Inferior parietal cortex (tissue), 1 donor: ENCODE results near the gene FGD6.
"Not testable (repeated sequence)": the region's sequence is repeated elsewhere in the genome, so short reads cannot be mapped to it uniquely, and the experiment has no call there.

Experiments
- DNase-seq: peaks from one replicate; pipeline ENCODE4 v3.0.0-alpha.2; 2016; ENCODE audit errors: extremely low spot score

The FGD6 gene

DNA sequence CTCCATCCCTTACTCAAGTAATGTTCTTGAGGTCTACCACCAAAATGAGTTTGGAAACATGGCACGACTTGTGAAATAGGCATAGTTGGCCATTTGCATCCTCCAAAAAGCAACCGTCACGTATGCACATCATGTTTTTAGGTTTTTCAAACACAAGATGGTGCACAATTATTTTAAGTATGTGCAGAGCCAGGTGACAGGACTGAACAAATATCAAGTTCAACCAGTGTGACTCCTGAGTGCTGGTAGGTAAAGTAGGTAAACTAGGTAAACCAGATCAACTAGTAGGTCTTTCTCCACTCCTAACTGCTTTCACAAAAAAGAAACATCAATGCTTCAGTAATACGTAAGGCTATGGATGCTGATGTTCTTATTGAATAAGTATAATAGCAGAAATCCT is 39.1 kb downstream of the FGD6 start:
- DNase-seq = no peak

DNA sequence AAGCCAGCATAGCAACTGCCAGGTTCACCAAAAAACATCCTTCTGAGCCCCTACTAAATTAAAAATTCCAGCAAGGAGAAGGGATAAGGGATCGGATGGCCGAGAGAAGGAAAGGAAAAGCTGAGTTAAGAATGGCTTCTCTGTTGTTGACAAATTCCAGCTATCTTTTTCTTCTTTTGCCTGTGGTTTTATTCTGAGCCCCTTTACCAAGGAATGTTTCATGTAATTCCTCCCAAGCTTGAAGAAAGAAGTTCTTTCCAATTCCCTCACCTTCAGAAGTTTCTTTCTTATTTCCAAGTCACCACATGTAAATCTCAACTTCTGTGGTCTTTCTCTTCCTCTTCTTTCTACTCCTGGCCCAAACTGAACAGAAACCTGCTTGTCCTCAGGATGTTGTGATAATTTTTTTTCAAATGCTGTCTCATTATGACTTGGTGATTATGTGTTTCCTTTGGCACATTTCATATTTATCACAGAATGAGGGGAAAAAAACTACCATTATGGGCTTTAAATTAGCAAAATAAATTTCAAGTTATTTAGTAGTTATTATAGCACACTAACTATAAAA is 40.0 kb downstream of the FGD6 start:
- no peak for DNase-seq

DNA sequence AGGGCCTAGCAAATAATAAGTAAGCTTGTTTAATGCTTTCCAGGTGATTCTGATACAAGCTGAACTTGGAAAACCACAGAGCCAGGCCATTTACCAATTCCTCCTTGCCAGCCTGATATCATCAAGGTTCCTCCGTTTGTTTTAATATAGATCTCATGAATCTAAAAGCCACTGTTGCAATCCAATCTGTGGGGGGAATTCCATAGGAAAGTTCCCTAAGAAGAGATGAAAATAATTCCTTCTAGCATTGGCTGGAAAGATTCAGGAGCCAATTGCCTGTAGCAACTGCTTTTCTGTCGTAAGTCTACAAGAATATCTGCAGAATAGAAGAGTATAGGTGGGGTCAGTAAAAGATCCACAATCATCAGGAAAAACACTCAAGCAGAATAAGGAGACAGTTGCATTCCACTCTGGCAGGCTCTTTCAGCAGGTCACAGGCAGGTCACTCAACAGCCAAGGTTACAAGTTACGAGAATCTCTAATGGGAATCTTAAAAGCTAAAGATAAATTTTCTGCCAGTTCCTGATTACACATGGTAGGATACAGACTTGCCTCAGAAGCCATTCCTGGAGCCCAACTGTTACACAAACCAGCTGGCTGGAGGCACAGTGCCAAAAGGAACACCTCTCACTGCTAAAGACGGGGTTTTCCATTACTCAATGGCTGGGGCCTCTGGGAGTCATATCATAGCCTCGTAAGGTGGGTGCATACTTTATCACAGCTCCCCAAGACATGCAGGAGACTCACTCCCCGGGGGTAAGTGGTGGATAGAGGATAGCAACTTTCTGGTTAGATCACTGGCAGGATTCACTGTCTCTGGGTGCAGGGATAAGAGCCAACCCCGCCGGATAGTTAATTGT is 43.6 kb downstream of the FGD6 start:
- DNase-seq = peak; percentile 57

DNA sequence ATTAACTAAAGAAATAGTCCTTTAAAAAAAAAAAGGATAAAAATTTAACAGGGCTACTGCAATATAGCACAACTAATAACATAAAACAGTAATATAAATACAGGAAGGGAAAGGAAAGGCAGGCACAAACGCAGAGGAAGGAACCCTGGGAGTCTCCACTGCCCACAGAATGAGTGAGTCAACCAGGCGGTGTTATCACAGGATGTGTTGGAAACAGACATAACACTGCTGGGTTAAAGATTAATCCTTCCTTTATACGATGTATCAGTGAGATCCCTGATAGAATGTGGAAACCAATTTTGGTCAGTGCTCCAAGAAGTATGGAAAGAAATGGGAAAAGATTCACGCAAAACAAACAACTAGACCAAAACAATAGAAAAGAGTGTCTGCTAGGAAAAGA is 47.9 kb downstream of the FGD6 start:
- DNase-seq = no peak

DNA sequence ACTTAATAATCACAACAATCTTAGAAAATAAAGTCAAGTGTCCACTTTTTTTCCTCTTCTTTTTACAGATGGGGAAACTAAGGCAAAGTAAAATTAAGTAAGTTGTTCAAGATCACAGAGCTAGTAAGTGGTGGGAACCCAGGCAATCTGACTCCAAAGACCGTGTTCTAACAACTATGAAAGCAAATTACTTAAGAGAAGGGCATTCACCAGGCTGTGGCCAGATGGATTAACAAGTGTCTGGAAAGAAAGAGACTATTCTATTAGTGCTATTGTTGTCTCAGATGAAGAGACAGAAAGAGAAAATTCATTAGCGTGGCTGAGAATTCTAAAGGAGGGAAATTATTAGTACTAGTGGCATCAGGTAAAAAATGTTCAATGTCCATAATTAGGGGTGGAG is 48.5 kb downstream of the FGD6 start:
- DNase-seq = no peak

DNA sequence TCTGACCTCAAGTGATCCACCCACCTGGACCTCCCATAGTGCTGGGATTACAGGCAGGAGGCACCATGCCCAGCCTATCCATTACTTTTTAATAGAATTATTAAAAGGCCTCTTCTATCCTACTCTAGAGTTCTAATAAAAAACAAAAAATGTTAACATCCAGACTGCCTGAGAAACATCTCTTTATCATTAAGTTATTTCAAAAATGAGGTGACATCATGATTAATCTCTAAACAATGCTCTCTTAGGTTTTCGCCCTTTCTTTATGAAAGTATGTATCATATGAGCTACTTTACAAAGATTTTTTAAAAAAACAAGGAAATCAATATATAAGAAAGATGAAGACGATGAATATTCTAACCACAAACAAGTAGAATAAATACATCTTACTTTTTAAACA is 52.6 kb downstream of the FGD6 start:
- no peak for DNase-seq

DNA sequence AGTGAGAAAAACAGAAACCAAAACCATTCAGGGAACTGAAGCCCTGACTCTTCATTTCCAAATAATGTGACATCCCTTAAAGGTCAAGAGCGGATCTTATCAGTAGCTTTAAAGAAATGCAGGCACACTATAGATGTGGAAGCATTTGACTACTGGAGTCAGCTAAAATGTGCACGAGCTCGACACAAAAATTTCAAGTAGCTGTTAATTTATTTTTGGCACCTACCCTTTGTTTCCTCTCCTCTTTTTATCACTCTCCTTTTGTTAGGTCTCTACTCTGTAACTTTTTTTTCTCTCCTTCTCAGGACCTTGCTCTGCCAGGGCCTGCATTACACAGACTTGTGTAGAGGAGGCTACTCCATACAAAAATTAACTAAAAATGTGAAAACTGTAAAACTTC is 58.3 kb downstream of the FGD6 start:
- no peak for DNase-seq

DNA sequence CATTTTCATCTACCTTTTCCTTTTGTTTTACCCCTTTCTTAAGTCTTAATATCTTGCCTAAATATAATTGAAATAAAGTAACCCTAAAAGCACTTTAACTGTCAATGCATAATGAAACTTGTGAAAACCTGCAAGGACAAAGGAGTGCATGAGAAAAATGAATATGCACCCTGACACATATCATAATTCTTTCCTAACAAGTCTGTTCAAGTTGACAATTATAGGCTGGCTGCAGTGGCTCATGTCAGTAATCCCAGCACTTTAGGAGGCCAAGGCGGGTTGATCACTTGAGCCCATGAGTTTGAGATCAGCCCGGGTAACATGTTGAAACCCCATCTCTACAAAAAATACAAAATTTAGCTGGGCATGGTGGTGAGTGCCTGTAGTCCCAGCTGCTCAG is 65.4 kb downstream of the FGD6 start:
- DNase-seq = no peak

DNA sequence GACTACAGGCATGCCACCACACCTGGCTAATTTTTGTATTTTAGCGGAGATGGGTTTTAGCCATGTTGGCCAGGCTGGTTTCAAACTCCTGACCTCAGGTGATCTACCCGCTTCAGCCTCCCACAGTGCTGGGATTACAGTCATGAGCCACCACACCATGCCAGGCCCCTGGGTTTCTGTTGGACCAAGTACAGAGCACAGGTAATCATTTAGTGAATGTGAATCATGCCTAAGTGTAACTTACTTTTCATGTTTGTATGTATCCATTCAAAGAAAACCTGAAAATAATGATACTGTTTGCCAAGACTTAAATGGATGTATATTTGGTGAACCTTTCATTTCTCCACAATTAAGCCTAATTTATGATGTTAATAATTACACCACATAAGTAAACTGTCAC is 65.9 kb downstream of the FGD6 start:
- no peak for DNase-seq

DNA sequence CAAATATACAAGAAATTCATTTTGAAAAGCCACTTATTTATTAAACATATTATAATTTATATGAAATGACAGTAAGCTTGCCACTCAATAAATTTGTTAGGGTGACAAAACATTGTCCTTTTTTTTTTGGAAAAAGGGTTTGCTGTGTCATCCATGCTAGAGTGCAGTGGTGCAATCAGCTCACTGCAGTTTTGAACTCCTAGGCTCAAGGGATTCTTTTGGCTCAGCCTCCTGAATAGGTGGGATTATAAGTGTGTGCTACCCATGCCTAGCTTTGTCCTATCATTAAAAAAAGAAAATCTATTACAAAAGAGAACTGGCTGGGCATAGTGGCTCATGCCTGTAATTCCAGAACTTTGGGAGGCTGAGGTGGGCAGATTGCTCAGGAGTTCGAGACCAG is 66.8 kb downstream of the FGD6 start:
- no peak for DNase-seq

DNA sequence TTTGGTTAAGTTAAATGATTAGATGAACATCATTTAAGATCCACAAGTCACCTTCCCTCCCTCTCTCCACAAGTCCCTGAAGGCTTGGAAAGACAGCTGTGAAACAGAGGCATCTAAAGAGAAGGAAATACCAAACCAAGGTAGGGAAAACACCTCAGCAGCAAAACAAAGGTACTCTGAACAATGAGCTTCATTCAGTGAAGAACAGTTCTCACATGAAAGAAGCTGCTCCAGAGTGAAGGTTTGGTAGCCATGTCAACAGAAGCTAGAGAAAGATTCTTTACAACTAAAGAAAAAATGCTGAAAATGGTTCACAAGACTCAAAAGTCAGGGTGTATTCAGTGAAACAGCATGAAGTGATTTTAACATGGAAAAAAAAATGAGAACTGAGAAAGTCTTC is 69.4 kb downstream of the FGD6 start:
- no peak for DNase-seq

DNA sequence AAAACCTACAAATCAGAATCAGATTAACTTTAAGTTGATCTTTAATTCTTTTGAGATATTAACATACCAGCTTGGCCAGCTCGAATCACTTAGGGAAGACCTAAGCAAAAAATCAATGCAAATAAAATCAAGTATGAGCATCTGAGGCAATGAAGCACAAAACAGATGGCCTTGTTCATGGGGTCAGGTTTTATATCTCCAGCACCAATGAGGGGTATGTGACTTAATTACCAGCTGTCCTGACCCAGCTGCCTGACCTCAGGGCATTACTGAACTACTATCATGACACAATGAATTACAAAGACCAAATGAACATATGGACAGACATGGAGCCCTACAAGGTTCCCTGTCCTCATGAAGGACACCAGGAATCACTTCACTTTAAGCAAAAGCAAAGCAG is 70.5 kb downstream of the FGD6 start:
- no peak for DNase-seq

DNA sequence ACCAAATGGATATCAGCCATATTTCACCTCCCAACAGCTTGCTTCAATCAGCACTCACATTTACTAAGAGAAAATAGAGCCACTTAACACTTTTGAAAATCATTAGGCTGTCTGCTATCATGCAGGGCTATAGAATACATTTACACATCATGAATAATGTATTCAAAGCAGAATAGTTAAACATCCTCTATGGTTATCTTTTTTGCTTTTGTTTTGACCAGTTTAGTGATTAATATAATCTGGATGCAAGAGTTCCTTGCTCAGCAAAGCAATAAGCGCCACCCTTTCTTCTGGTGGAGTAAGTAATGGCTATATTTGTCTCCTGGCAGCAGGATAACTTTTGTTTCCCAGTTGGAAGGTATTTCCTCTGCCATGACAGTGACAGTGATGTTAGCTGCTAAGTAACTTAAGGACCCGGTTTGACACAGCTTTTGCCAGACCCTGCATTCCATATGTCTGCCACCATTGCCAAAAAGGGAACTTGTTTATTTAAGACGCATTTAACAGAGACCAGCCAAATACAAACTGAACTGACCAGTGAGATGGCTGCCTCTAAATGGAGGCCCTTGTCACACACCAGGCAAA is 73.6 kb downstream of the FGD6 start:
- no peak for DNase-seq

DNA sequence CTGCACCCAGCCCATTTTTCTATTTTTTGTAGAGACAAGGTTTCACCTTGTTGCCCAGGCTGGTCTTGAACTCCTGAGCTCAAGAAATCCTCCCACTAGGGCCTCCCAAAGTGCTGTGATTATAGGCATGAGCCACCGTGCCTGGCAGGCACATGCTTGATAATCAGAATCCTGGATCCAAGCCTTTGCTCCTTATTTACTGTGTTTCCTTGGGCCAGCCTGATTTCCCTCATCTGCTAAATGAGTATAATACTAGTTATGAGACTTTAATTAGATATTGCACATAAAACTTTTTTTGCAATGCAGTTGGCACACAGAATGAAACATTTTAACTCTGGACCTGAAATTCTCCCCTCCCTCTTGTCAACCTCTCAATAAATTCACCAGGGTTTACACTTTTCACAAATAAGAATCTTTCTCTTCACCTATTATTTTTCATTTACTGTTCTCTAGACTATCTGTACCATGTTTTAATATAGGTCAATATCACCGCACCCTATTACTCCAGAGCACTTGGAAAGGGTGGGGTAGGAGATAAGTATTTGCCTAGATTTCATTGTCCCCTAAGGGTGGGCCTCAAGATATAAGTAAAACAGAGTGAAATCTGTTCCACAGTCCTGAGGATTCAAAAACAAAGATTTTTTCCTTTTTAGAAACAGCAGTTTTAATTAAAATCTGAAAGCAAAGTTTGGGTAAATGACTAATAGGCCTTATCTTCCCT is 74.7 kb downstream of the FGD6 start:
- no peak for DNase-seq

DNA sequence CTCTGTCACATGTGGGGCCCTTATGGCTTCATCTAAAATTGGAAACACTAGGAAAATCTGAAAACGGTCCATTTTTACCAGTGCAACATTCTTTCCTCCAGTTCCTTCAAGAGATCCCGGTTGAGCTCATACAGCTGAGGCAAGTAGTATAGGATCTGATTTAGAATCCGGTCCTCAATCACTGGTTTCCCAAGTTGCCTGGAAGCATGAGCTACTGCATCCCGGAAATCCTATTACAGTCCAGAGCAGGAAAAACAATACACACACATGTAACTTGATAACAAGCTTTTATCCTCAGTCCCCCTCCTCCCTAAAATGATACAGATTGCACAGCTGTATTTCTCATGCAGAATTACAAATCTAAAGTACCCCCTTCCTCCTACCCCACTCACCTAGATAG is 76.0 kb downstream of the FGD6 start:
- DNase-seq = no peak

DNA sequence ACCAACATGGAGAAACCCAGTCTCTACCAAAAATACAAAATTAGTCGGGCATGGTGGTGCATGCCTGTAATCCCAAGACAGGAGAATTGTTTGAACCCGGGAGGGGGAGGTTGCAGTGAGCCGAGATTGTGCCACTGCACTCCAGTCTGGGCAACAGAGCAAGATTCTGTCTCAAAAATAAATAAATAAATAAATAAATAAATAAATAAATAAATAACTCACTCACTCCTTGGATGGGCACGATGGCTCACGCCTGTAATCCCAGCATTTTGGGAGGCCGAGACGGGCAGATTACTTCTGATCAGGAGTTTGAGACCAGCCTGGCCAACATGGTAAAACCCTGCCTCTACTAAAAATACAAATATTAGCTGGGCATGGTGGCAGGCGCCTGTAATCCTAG is 79.2 kb downstream of the FGD6 start:
- not testable (repeated sequence) for DNase-seq

DNA sequence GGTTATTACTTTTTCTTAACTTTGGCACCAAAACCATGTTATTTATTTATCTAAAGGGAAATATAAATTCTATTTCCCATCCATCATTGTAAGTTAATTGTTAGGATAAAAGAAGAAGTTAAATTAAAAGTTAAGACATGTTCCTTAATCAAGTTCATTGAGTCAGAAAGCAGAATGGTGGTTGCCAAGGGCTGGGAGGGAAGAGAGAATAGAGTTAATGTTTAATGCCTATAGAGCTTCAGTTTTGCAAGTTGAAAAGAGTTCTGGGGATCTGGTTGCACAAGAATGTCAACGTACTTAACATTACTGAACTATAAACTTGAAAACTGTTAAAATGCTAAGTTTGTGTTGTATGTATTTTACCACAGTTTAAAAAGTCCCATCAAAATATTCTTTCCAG is 80.7 kb downstream of the FGD6 start:
- DNase-seq = no peak

DNA sequence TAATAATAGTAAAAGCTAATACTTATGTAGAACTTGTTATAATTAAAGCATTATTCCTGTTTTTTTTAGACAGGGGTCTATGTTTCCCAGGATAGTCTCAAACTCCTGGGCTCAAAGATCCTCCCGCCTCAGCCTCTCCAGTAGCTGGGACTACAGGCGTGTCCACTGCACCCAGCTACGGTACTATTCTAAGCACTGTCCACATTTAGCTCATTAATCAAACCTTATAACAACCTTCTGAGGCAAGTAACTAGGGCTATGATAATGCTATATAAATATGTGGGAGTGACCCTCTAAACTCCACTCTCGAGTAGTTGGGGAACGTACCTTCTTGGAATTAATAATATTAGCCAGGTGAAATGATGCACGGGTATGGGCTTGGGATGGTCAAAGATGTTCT is 83.2 kb downstream of the FGD6 start:
- no peak for DNase-seq

DNA sequence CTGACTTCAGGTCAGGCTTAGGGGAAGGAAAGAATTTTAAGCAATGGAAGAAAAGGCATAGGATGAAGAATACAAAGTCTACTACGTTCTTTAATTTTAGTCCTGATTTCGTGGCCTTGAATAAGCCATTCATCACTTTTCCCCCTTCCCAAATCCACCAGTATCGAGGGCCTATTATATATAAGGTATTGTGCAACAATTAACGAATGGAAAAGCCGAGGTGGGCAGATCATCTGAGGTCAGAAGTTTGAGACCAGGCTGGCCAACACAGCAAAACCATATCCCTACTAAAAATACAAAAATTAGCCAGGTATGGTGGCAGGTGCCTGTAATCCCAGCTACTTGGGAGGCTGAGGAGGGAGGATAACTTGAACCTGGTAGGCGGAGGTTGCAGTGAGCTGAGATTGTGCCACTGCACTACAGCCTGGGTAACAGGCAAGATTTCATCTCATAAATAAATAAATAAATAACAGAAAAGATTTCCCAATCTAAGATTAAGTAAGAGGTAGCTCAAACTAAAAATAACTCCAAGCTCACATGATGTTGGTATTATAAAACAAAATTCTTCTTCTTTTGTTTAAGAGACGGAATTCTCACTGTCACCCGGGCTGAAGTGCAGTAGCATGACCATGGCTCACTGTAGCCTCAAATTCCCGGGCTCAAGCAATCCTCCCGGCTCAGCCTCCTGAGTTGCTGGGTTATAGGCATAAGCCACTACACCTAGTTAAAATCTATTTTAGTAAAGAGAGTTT is 85.5 kb downstream of the FGD6 start:
- no peak for DNase-seq

DNA sequence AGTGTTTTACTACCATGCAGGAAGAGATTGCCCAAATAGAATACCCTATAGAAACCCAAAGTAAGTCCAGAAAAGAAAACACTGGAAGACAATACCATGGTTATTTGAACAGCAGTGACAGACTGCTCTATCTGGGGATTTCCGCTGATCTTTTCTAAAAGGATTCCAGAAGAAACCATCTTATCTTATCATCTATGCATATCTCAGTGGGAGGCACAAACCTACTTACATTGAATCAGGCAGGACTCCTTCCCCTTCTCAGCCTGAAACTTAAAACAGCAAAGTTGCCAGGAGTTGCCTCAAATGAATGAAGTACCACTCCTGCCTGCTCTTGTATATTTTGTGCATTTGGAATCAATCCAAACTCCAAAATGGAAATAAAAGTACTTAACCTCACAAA is 87.2 kb downstream of the FGD6 start:
- DNase-seq = no peak

DNA sequence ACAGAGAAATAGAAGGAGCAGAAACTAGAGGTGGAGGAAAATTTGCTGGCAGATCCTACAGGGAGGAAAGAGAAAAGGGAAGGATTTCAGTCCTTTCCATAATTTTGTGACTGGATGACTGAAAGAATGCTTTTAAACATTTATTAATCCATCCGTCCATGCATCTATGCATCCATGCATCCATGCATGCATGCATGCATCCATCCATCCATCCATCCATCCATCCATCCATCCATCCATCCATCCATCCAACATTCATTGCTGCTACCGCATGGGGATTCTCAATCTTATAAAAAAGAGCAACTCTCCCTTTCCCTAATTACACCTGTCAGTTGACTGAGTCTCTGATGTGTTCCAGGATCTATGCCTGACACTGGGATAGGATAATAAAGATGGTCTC is 88.2 kb downstream of the FGD6 start:
- DNase-seq = no peak

DNA sequence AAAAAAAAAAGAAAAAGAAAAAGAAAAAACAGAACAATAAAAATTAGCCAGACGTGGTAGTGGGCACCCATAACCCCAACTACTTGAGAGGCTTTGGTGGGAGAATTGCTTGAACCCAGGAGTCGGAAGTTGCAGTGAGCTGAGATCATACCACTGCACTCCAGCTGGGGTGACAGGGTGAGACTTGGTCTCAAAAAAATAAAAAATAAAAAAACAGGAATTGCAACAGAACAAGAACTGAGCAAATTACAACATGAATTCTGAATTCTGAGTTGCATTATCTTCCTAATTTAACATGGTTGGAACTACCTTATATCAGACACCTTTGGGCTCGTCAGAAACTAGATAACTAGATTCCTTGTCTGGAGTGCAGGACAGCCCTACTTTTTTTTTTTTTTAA is 90.5 kb downstream of the FGD6 start:
- DNase-seq = no peak
